ENCODE data around the gene NUP88.

NUP88 gene

DNA sequence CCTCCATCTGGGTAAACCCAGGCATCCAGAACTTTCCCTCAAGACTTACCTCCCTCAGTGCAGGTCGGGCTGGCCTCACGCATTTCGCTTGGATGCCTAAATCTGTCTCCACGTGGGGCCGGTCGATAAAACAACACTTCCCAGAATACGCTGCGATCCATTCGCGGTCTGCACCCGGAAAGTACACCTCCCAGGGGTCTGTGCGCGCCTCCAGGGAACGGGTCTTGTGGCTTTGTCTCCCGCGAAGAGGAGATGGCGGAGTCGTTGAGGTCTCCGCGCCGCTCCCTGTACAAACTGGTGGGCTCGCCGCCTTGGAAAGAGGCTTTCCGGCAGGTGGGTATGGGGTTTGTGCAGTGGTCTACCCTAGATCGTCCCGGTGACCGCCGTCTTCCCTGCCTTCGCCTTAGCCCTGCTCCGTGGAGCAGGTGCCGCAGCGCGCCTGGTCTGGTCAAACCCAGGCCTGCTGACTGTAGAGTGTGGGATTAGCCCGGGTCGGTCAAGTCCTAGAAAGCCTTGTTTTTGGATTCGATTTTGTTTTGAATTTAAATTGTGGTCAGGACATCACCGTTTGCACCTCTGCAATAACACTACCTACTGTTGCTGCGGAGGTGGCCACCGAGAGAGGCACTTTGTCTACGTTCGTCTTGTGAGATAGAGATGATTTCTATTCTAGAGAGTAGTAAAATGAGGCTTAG is 644 bp upstream of the NUP88 start, which contains the start of gene RPAIN:
RPAIN (plus strand) TSS at position 224 of the 695 bp plus-strand sequence; CDS start at position 253, 29 bp downstream.
- peak within 1 kb of the TSS; percentile 83 for H3K4me3 ChIP-seq (ENCODE audit: control insufficient read depth, low read depth, low read length)
- peak; percentile 37 for DNase-seq (ENCODE audit: low read depth)
- TF ChIP-seq, protein P1, sequence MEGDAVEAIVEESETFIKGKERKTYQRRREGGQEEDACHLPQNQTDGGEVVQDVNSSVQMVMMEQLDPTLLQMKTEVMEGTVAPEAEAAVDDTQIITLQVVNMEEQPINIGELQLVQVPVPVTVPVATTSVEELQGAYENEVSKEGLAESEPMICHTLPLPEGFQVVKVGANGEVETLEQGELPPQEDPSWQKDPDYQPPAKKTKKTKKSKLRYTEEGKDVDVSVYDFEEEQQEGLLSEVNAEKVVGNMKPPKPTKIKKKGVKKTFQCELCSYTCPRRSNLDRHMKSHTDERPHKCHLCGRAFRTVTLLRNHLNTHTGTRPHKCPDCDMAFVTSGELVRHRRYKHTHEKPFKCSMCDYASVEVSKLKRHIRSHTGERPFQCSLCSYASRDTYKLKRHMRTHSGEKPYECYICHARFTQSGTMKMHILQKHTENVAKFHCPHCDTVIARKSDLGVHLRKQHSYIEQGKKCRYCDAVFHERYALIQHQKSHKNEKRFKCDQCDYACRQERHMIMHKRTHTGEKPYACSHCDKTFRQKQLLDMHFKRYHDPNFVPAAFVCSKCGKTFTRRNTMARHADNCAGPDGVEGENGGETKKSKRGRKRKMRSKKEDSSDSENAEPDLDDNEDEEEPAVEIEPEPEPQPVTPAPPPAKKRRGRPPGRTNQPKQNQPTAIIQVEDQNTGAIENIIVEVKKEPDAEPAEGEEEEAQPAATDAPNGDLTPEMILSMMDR (IDR thresholded peaks at IDR 0.05; ENCODE audit: control insufficient read depth, insufficient read depth, low read depth, low read length, missing control alignments), result no peak

DNA sequence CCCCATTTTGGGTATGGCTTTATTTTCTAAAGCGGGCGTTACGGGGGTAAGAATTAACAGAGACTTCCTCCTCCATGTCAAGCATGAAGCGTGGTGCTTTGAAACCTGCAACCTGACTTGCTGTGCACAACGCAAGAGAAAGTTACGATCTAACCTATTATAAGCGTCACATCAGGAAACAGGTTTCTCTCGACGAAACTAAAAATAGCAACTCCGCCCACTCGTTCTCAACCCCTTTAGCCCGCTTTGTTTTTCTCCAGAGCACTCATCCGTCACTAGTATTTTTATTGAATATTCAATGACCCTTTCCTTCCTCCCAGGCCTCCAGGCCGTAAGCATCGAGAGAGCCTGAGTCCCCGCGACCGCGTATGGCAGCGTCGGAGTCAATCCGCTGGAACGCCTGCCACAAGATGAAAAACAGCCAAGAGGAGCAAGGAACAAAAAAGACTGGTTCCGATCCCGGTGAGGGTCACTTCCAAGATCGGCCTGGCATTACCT is 555 bp downstream of the NUP88 start:
- TF ChIP-seq, protein P1 (IDR thresholded peaks at IDR 0.05; ENCODE audit: control insufficient read depth, insufficient read depth, low read depth, low read length, missing control alignments), result no peak
- no peak for DNase-seq (ENCODE audit: low read depth)
- H3K4me3 ChIP-seq (ENCODE audit: control insufficient read depth, low read depth, low read length), result peak overlapping the region; percentile 83

DNA sequence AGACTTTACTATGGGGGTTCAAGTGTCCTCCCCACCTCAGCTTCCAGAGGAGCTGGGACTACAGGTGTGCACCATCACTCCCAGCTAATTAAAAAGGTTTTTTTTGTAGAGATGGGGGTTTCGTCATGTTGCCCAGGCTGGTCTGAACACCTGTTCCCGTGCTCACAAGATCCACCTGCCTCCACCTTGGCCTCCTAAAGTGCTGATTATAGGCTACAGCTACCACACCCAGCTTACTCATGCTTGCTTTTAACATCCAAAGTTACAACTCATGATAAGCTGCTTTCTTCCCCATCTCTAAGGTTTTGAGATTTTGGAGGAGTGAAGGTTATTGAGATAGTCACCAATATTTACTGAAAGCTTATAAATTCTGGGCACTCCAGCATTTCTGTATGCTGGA is 2.6 kb downstream of the NUP88 start:
- TF ChIP-seq, protein P1 (IDR thresholded peaks at IDR 0.05; ENCODE audit: control insufficient read depth, insufficient read depth, low read depth, low read length, missing control alignments), result no peak
- no peak for DNase-seq (ENCODE audit: low read depth)
- no peak overlapping the region for H3K4me3 ChIP-seq (ENCODE audit: control insufficient read depth, low read depth, low read length)

DNA sequence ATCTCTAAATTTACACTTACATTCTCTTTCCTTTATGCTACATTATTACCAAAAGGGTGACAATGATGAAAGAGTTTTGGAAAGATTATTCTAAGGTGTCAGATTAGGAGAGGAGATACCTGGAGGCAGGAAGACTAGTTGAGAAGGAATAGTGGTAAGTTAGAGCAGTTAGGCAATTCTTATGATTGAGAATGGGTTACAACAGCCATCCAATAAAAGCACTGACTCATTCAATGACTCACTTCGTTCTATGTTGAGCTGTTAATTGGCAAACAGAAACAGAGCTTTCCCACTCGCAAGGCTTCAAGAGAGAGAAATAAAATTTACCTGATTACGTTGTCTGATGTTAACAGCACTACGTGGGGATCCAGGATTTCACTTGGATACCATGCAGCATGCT is 5.8 kb downstream of the NUP88 start:
- TF ChIP-seq, protein P1 (IDR thresholded peaks at IDR 0.05; ENCODE audit: control insufficient read depth, insufficient read depth, low read depth, low read length, missing control alignments), result no peak
- H3K4me3 ChIP-seq (ENCODE audit: control insufficient read depth, low read depth, low read length), result no peak overlapping the region
- peak; percentile 95 for DNase-seq (ENCODE audit: low read depth)

DNA sequence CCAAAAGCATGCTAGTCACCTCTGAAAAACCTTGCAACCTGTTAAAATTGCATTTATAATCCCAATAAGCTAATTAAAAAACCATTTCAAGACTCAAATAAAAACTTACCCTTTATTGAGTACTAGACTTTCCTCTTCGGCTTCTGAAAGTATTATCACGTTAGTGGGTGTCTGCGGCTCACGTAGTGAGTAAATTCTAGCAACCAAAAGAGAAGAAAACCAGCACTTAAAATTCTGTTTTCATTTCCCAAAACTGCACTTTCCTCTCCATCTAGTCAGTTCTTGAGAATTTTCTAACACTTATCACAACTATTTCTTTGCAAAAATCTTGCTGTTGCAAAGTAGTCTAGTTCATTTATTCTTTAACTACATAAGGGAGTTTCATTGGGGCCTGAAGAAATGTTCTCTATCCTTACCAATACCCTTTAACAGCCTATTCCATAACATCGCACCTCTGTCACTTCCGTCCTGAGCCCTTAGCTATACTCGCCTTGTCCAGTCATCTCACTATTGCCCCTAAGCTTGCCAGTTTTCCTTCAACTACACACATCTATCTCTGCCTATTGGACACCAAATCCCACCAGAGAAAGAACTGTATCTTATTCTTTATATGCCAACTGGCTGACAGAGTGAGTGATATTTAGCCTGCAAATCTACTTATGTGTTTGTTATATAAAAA is 8.7 kb downstream of the NUP88 start:
- no peak for DNase-seq (ENCODE audit: low read depth)
- TF ChIP-seq, protein P1 (IDR thresholded peaks at IDR 0.05; ENCODE audit: control insufficient read depth, insufficient read depth, low read depth, low read length, missing control alignments), result no peak
- no peak overlapping the region for H3K4me3 ChIP-seq (ENCODE audit: control insufficient read depth, low read depth, low read length)

DNA sequence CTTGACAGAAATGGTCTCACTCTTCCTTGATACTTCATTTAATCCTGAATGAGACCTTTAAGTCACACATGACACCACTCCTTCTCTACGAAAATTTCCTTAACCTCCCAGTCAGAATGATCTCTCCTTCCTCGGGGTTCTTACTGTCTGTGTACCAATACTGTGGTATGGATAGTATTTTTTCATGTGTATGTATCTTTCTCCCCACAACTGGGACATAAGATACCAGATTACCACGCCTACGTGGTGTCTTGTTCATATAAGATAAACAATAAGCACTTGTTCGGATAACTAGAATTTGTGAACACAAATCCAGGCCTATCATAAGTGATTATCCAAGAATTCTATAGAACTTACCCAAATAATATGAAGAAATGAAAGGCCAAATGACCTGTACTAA is 11.3 kb downstream of the NUP88 start:
- DNase-seq (ENCODE audit: low read depth), result no peak
- TF ChIP-seq, protein P1 (IDR thresholded peaks at IDR 0.05; ENCODE audit: control insufficient read depth, insufficient read depth, low read depth, low read length, missing control alignments), result no peak
- H3K4me3 ChIP-seq (ENCODE audit: control insufficient read depth, low read depth, low read length), result no peak overlapping the region
